NAMALWA (cell line): ENCODE data around the gene MCU.
A peak's percentile ranks its signal among the peaks of the same experiment; 100 is the strongest.
"Not testable (repeated sequence)": the region's sequence is repeated elsewhere in the genome, so short reads cannot be mapped to it uniquely, and the experiment has no call there.

Experiments
- DNase-seq: peaks from one replicate; pipeline ENCODE4 v3.0.0-alpha.2; 2015; ENCODE audit warnings: low spot score

The MCU gene

GRCh38 chr10:72691863-72692743, at the start of gene MCU:
MCU (plus strand) TSS chr10:72692143; CDS start chr10:72692152, 9 bp downstream.
- DNase-seq = peak; percentile 88

- no peak for DNase-seq
Observed at GRCh38 chr10:72642318-72642717, 49.6 kb upstream of the MCU start.

GRCh38 chr10:72645263-72645858, 46.6 kb upstream of the MCU start:
- DNase-seq = no peak

- DNase-seq = not testable (repeated sequence)
Observed at GRCh38 chr10:72646971-72647370, 45.0 kb upstream of the MCU start.

- no peak for DNase-seq
Observed at GRCh38 chr10:72648301-72648700, 43.6 kb upstream of the MCU start.

GRCh38 chr10:72649291-72649690, 42.7 kb upstream of the MCU start:
- no peak for DNase-seq

- no peak for DNase-seq
Observed at GRCh38 chr10:72653383-72654096, 38.4 kb upstream of the MCU start.

- no peak for DNase-seq
Observed at GRCh38 chr10:72654720-72655119, 37.2 kb upstream of the MCU start.

GRCh38 chr10:72658696-72659400, 33.1 kb upstream of the MCU start:
- no peak for DNase-seq

GRCh38 chr10:72659694-72660093, 32.2 kb upstream of the MCU start:
- no peak for DNase-seq

GRCh38 chr10:72660220-72660619, 31.7 kb upstream of the MCU start:
- no peak for DNase-seq

GRCh38 chr10:72661431-72661830, 30.5 kb upstream of the MCU start:
- no peak for DNase-seq

GRCh38 chr10:72663971-72664370, 28.0 kb upstream of the MCU start:
- no peak for DNase-seq

- no peak for DNase-seq
Observed at GRCh38 chr10:72665925-72666324, 26.0 kb upstream of the MCU start.

- DNase-seq = no peak
Observed at GRCh38 chr10:72667207-72667864, 24.6 kb upstream of the MCU start.

- DNase-seq = no peak
Observed at GRCh38 chr10:72673280-72673679, 18.7 kb upstream of the MCU start.

- DNase-seq = not testable (repeated sequence)
Observed at GRCh38 chr10:72674174-72674573, 17.8 kb upstream of the MCU start.

GRCh38 chr10:72679838-72680241, 12.1 kb upstream of the MCU start:
- no peak for DNase-seq

- no peak for DNase-seq
Observed at GRCh38 chr10:72682638-72683037, 9.3 kb upstream of the MCU start.

- no peak for DNase-seq
Observed at GRCh38 chr10:72685264-72685921, 6.5 kb upstream of the MCU start.

GRCh38 chr10:72686430-72686829, 5.5 kb upstream of the MCU start:
- DNase-seq = not testable (repeated sequence)
